GM12878 (cell line): Measurements from ENCODE around the gene BCAR3. TPM values are rescaled to one million over a fixed set of nuclear protein-coding genes. Genes with fewer than 3 reads are reported as not detected.

Source experiments
- ATAC-seq: fragments of 200-7000 bp; cut with Tn5 transposase; 3 replicates; pipeline ENCODE4 v1.9.1; 2020; ENCODE audit warnings: mild to moderate bottlenecking, moderate library complexity
- BruUV-seq: library from RNA; stranded (reverse); fragments of 400-500 nt; replicated peaks from 2 replicates; lab custom pipeline; 2021; lab: Mats Ljungman, UMichigan
- CTCF ChIA-PET: fragments of 300-600 bp; sonication (Branson Sonifier 250); formaldehyde crosslinking; extraction: SDS; loops from one replicate; lab custom pipeline; 2021; ENCODE audit warnings: inconsistent platforms; lab: Yijun Ruan, JAX
- POLR2A ChIA-PET: fragments of 350-600 bp; formaldehyde crosslinking; extraction: SDS; loops from one replicate; lab custom pipeline; 2021; ENCODE audit warnings: inconsistent platforms; lab: Charles Lee
- RAD21 ChIA-PET: fragments of 300-600 bp; sonication (Branson Sonifier 250); formaldehyde crosslinking; loops from one replicate; lab custom pipeline; 2023; ENCODE audit warnings: antibody characterized with exemption; ENCODE audit not compliant: unreplicated experiment; lab: Charles Lee
- SMC1A ChIA-PET: fragments of 300-600 bp; sonication (Branson Sonifier 250); formaldehyde crosslinking; loops from one replicate; lab custom pipeline; 2023; ENCODE audit not compliant: unreplicated experiment, uncharacterized antibody; lab: Charles Lee
- DNase-seq: peaks from one replicate; pipeline ENCODE4 v3.0.0-alpha.2; 2011; ENCODE audit warnings: low read depth, low spot score
- FAIRE-seq: peaks from 3 replicates; lab custom pipeline; 2011; peaks lifted over from hg19 to GRCh38; lab: Jason Lieb, UNC
- H2AFZ ChIP-seq: 2 replicates; pipeline ENCODE4 v1.6.0; 2011; ENCODE audit warnings: low read depth, low read length, control low read depth; ENCODE audit not compliant: control insufficient read depth
- H3K27ac ChIP-seq: 2 replicates; pipeline ENCODE4 v1.5.1; 2011; ENCODE audit warnings: control low read depth; ENCODE audit not compliant: control insufficient read depth, insufficient read depth
- H3K27me3 ChIP-seq, 2 experiments: replicated peaks in 1 of 2; 2 replicates each; pipeline versions ENCODE4 v1.6.0 to v1.6.1; 2011; ENCODE audit warnings: low read length in 1 of 2; ENCODE audit not compliant: control insufficient read depth in 2 of 2, insufficient read depth in 2 of 2
- H3K36me3 ChIP-seq, 2 experiments: 2 replicates each; pipeline ENCODE4 v1.5.1; 2011; ENCODE audit warnings: low read length in 1 of 2; ENCODE audit not compliant: control insufficient read depth in 2 of 2, insufficient read depth in 2 of 2
- H3K4me1 ChIP-seq: 2 replicates; pipeline ENCODE4 v1.6.1; 2011; ENCODE audit warnings: mild to moderate bottlenecking, low read length, moderate library complexity, mixed read lengths; ENCODE audit not compliant: control insufficient read depth, insufficient read depth
- H3K4me2 ChIP-seq: 2 replicates; pipeline ENCODE4 v1.6.0; 2011; ENCODE audit warnings: control low read depth; ENCODE audit not compliant: control insufficient read depth, insufficient read depth
- H3K4me3 ChIP-seq: fragments of 200-600 bp; sonication (generic); 2 replicates; pipeline ENCODE4 v1.5.1; 2016
- H3K79me2 ChIP-seq: 2 replicates; pipeline ENCODE4 v1.6.0; 2011; ENCODE audit warnings: low read length; ENCODE audit not compliant: control insufficient read depth, insufficient read depth
- H3K9ac ChIP-seq: 2 replicates; pipeline ENCODE4 v1.8.0; 2011; ENCODE audit warnings: low read length, control low read depth, mixed read lengths; ENCODE audit not compliant: control insufficient read depth, insufficient read depth
- H3K9me3 ChIP-seq: replicated peaks from 3 replicates; pipeline ENCODE4 v1.5.1; 2011; ENCODE audit warnings: mild to moderate bottlenecking, low read length; ENCODE audit not compliant: control insufficient read depth, insufficient read depth
- H4K20me1 ChIP-seq: 2 replicates; pipeline ENCODE4 v1.6.0; 2011; ENCODE audit not compliant: control insufficient read depth, insufficient read depth
- BRCA1 ChIP-seq: IDR thresholded peaks from 2 replicates; pipeline ENCODE4 v1.6.1; 2011; ENCODE audit warnings: low read depth, low read length, improper control_type of control experiment
- CHD4 ChIP-seq: fragments of 200-600 bp; sonication (generic); IDR thresholded peaks from 2 replicates; pipeline ENCODE4 v1.6.1; 2016; ENCODE audit warnings: mild to moderate bottlenecking
- E2F4 ChIP-seq: IDR thresholded peaks from 2 replicates; pipeline ENCODE4 v1.6.1; 2012; ENCODE audit warnings: low read depth, low read length, improper control_type of control experiment
- FOXM1 ChIP-seq: IDR thresholded peaks from 2 replicates; pipeline ENCODE4 v1.6.1; 2012; ENCODE audit warnings: low read depth, mild to moderate bottlenecking, inconsistent platforms, low read length, moderate library complexity
- KAT2A ChIP-seq: conservative IDR thresholded peaks from 2 replicates; pipeline ENCODE4 v1.6.1; 2011; ENCODE audit warnings: low read depth, low read length; ENCODE audit not compliant: control insufficient read depth
- MTA2 ChIP-seq: fragments of 450-650 bp; IDR thresholded peaks from 2 replicates; pipeline ENCODE4 v1.6.1; 2016; ENCODE audit warnings: low read depth, mild to moderate bottlenecking, moderate library complexity
- PRDM15 ChIP-seq: fragments of 450-650 bp; formaldehyde crosslinking; IDR thresholded peaks from 2 replicates; pipeline ENCODE4 v1.4.0; 2020; ENCODE audit warnings: mild to moderate bottlenecking, moderate library complexity
- SMAD1 ChIP-seq: fragments of 450-650 bp; IDR thresholded peaks from 2 replicates; pipeline ENCODE4 v1.6.1; 2018; ENCODE audit warnings: mild to moderate bottlenecking, low read depth; ENCODE audit not compliant: partially characterized antibody
- SMARCA5 ChIP-seq: fragments of 450-650 bp; IDR thresholded peaks from 2 replicates; pipeline ENCODE4 v1.6.1; 2017; ENCODE audit warnings: mild to moderate bottlenecking
- SREBF2 ChIP-seq: IDR thresholded peaks from 2 replicates; pipeline ENCODE4 v1.6.1; 2012; ENCODE audit warnings: mild to moderate bottlenecking, low read length
- TCF3 ChIP-seq: IDR thresholded peaks from 2 replicates; pipeline ENCODE4 v1.6.1; 2012; ENCODE audit warnings: low read depth, mild to moderate bottlenecking, low read length, borderline replicate concordance; ENCODE audit not compliant: insufficient read depth
- WGBS: methylation state at CpG from one replicate; pipeline ENCODE4 v1.1.6; 2016; ENCODE audit warnings: low lambda C conversion rate; ENCODE audit not compliant: insufficient replicate concordance, insufficient coverage; ENCODE audit errors: missing lambda C conversion rate; 5-methylcytosine and 5-hydroxymethylcytosine counted together
- in situ Hi-C: fragments of 300-500 bp; cut with MboI; formaldehyde crosslinking; loops from 9 replicates; pipeline ENCODE4 v1.14.3; 2018; ENCODE audit warnings: mixed read lengths
- intact Hi-C: fragments of 100-400 bp; cut with micrococcal nuclease; formaldehyde crosslinking; loops from one replicate; pipeline ENCODE4 v1.14.2; 2022; ENCODE audit not compliant: unreplicated experiment
- polyA plus RNA-seq, 11 experiments: library from polyadenylated mRNA; depleted of rRNA in 4 of 11; unstranded in 6 of 11; stranded (reverse) in 5 of 11; fragments of >200 nt; fragmentation: Nextera tagmentation in 4 of 11; fragmentation: Illumina TruSeq in 1 of 11; extraction: Ambion mirVana in 4 of 11; extraction: Trizol in 1 of 11; gene quantifications; 1 replicate in 1 of 11; 2 replicates in 10 of 11; pipeline versions ENCODE4 v1.2.1 to v1.2.3, GENCODE V29; 2011 to 2016; ENCODE audit warnings: inconsistent platforms in 2 of 11, missing spikeins in 2 of 11, low read depth in 1 of 11
- total RNA-seq, 4 experiments: library from RNA; depleted of rRNA in 3 of 4; stranded (reverse); fragments of >200 nt in 3 of 4; fragmentation: Illumina TruSeq in 1 of 4; extraction: Trizol in 1 of 4; gene quantifications; 2 replicates each; pipeline versions ENCODE4 v1.2.1 to v1.2.3, GENCODE V29; 2013 to 2021
- TF ChIP-seq, protein P1 (sequence below): fragments of 150-350 bp; IDR thresholded peaks from 2 replicates; pipeline ENCODE4 v1.6.1; 2014; ENCODE audit warnings: mild to moderate bottlenecking, low read depth, low read length

Gene BCAR3
- total and polyA plus RNA-seq, 10 of the 15 experiments (the other 5 are each of a cell fraction or from before 2014, with no cell fraction given) = 1.3 to 6.6 (median 1.8) TPM

GRCh38 chr1:93699049-93699384 lies 17.4 kb upstream of the BCAR3 start:
- Histone ChIP-seq H3K9me3 (no peaks in the 10 kb centered on the region), H3K27ac (no peak overlapping the region), H3K79me2 (no peaks in the 10 kb centered on the region), H3K4me2 (no peak overlapping the region), H4K20me1 (no peaks in the 10 kb centered on the region), H3K4me1 (peaks cover 53% of the 10 kb centered on the region), H3K4me3 (no peak overlapping the region), H3K36me3 (no peaks in the 10 kb centered on the region), H3K27me3 (no peaks in the 10 kb centered on the region), H3K9ac (no peak overlapping the region), H2AFZ (no peak overlapping the region)
- WGBS = 82% methylated on average over 5 of the region's 5 CpGs
- no peak for FAIRE-seq
- SMC1A ChIA-PET = interaction anchor here (0.6 to 11.9 kb wide), 4 partner anchors 13 to 69 kb away, joined by 4 to 137 read pairs (median 6); no protein-coding TSS in a partner anchor
- BruUV-seq = no TSS peak
- ATAC-seq = no peak
- in situ Hi-C loops (no loop called here), intact Hi-C loops (no loop called here)
- no peak for TF ChIP-seq SREBF2
- no peak for TF ChIP-seq SMARCA5
- TF ChIP-seq SMAD1 = no peak
- no peak for TF ChIP-seq MTA2
- TF ChIP-seq, protein P1, sequence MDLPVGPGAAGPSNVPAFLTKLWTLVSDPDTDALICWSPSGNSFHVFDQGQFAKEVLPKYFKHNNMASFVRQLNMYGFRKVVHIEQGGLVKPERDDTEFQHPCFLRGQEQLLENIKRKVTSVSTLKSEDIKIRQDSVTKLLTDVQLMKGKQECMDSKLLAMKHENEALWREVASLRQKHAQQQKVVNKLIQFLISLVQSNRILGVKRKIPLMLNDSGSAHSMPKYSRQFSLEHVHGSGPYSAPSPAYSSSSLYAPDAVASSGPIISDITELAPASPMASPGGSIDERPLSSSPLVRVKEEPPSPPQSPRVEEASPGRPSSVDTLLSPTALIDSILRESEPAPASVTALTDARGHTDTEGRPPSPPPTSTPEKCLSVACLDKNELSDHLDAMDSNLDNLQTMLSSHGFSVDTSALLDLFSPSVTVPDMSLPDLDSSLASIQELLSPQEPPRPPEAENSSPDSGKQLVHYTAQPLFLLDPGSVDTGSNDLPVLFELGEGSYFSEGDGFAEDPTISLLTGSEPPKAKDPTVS = no peak
- no peak for TF ChIP-seq FOXM1
- no peak for TF ChIP-seq E2F4
- no peak for TF ChIP-seq KAT2A
- no peak for TF ChIP-seq PRDM15 (CRISPR knock-in tag)
- TF ChIP-seq BRCA1 = no peak
- no peak for TF ChIP-seq CHD4
- no peak for TF ChIP-seq TCF3
- RAD21 ChIA-PET = interaction anchor here (0.7 to 0.8 kb wide), 2 partner anchors 12 to 15 kb away, joined by 3 read pairs; no protein-coding TSS in a partner anchor
- CTCF ChIA-PET = interaction anchor here (1.0 kb wide), 1 partner anchor 18 kb away, joined by 5 read pairs; no protein-coding TSS in a partner anchor
- POLR2A ChIA-PET = no interaction called here
- no peak for DNase-seq
